GM10847 (cell line): ENCODE data around the gene SSBP3.

ENCODE experiments used
- POLR2A ChIP-seq: IDR thresholded peaks from 2 replicates; pipeline ENCODE4 v1.6.1; 2011; ENCODE audit not compliant: insufficient read length; ENCODE audit errors: extremely low read depth

Gene SSBP3

GRCh38 chr1:54398963-54399528, 7.1 kb downstream of the SSBP3 start:
- TF ChIP-seq POLR2A = no peak

GRCh38 chr1:54397980-54398379, 8.2 kb downstream of the SSBP3 start:
- TF ChIP-seq POLR2A = no peak

GRCh38 chr1:54397090-54397591, 9.1 kb downstream of the SSBP3 start:
- TF ChIP-seq POLR2A = no peak

GRCh38 chr1:54396261-54396933, 9.8 kb downstream of the SSBP3 start:
- no peak for TF ChIP-seq POLR2A

GRCh38 chr1:54395281-54395934, 10.8 kb downstream of the SSBP3 start:
- TF ChIP-seq POLR2A = no peak

- TF ChIP-seq POLR2A = no peak
Observed at GRCh38 chr1:54394104-54394503, 12.1 kb downstream of the SSBP3 start.

GRCh38 chr1:54392401-54392800, 13.8 kb downstream of the SSBP3 start:
- TF ChIP-seq POLR2A = no peak

- TF ChIP-seq POLR2A = no peak
Observed at GRCh38 chr1:54391450-54392209, 14.6 kb downstream of the SSBP3 start.

GRCh38 chr1:54390655-54391054, 15.5 kb downstream of the SSBP3 start:
- TF ChIP-seq POLR2A = no peak

GRCh38 chr1:54387419-54387818, 18.8 kb downstream of the SSBP3 start:
- no peak for TF ChIP-seq POLR2A

GRCh38 chr1:54385727-54386022, 20.5 kb downstream of the SSBP3 start:
- TF ChIP-seq POLR2A = no peak

GRCh38 chr1:54384918-54385726, 21.1 kb downstream of the SSBP3 start:
- no peak for TF ChIP-seq POLR2A

- no peak for TF ChIP-seq POLR2A
Observed at GRCh38 chr1:54384471-54384870, 21.7 kb downstream of the SSBP3 start.

GRCh38 chr1:54381524-54381923, 24.7 kb downstream of the SSBP3 start:
- TF ChIP-seq POLR2A = no peak

GRCh38 chr1:54380290-54380882, 25.8 kb downstream of the SSBP3 start:
- no peak for TF ChIP-seq POLR2A
